GM18907 (cell line): ENCODE results near the gene SUOX.
"Not testable (repeated sequence)": the region's sequence is repeated elsewhere in the genome, so short reads cannot be mapped to it uniquely, and the experiment has no call there.

Experiments used
- ATAC-seq: cut with Tn5 transposase; IDR thresholded peaks from one replicate; pipeline ENCODE4 v1.9.1; 2021; ENCODE audit warnings: mild to moderate bottlenecking, moderate library complexity; ENCODE audit not compliant: unreplicated experiment

The SUOX gene

DNA sequence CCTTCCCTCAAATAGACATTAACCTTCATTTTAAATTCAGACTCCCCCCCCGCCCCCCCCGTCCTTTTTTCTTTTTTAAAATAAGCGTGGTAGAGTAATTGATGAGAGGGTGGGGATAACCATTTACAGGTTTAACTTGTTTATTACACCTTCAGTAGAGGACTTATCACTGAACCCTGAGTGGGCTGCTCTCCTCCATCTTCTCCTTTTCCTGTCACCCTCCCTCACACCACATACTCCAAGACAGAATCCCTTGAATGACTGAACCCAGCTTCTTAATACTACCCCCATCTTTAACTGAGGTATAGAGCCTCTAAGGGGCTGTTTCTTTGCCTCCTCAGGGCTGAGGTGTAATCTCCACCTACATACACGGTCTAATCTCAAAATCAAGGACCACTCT is 20.1 kb downstream of the SUOX start:
- no peak for ATAC-seq

DNA sequence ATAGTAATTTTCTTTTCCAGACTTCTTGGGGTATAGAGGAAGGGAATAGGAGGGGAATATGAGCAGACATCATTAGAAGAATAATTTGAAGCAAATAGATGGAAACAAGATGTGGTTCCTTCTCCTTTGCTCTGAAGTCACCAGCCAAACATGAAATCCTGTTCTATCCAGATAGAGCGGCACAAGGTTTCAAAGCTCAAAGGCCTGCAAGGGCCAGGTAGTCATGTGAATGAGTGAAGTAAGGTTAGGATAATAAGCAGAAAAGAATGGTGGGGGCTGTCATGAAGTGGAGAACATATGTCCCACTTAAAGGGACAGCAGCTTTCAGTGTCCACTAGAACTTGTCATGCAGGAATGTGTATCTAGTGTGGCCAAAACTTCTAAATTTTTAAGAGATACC is 21.3 kb downstream of the SUOX start:
- no peak for ATAC-seq

DNA sequence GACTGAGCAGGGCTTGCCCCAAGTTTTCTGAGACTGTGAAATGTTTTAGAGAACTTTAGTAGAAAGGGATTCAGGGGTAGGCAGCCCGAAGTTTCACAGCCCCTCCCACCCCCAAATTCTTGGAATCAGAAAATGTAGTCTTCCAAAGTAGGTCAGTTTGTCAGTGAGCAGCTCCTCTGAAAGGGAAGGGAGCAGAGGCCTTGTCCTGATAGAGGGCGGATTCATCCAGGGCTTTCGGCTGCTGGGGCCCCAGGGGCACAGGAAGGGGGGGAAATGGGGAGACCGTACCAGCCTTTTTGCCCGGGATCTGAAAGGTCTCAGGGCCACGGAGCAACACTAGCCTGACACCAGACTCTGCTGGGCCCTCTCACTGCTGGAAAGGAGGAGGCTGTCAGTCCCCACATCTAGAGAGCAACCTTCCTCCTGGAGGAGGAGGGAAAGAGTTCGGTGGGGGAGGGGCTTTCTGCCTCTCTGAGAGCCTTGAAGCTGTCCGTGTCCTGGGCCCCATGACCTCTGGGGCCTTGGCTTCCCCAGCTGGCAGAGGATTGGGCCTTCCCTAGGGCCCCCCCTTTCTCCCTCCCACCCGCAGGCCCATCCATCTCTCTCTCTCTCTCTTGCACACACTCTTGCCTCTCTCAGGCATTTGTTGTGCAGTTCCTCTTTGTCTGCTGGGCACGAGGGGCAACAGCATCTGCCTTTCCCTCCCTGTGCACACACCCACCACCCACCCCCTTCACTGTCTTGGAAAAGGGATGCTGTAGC is 23.5 kb downstream of the SUOX start, which contains the start of gene IKZF4:
TSS of gene IKZF4 (plus strand) at position 621 of the 762 bp plus-strand sequence. CDS start 451 bp downstream, outside the sequence.
- ATAC-seq = no peak

DNA sequence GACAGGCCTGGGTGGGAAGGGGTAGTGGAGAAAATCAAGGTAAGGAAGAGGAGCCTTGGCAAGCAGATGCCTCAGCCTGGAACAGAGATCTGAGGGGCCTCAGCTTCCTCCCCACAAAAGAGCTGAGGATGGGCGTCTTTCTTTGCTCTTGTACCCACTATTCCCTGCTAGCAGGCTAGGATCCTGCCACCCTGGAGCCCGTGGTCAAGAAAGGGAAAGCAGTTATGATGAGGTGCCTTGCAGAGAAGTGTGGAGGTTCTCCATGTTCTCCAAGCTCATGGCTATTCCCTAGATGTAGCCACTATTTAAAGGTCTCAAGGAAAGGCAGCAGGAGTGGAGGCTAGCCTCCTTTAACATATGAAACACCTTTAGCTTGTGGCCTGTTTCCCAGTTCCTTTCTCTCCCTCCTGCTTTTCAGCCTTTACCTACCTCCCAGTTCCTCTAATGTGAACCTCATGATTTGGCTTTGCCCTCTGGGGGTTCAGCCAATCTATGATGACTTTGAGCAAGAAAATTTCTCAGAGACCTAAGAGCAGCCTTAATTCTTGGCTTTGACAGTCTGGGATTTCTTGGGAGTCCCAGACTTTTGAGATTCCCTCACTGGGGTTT is 24.9 kb downstream of the SUOX start:
- ATAC-seq = no peak

DNA sequence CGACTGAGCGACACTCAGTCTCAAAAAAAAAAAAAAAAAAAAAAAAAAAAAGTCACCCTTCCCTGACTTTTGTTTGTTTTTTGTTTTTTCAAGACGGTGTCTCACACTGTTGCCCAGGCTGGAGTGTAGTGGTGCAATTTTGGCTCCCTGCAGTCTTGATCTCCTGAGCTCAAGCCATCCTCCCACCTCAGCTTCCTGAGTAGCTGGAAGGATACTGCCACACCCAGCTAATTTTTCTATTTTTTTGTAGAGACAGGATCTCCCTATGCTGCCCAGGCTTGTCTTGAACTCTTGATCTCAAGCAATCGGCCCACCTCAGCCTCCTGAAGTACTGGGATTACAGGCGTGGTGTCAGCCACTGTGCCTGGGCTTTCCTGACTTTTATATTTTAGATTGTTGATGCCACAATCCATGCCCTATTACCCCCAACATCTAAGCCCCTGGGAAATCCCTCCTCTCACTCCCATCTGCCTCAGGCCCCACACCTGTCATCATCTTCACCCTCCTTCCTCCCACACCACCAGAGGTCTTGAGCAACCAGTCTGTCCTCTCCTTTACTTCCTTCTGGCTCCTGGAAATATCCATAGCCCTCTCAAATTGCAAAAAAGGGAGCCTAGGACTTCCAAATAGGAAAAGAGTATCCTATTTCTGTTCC is 31.6 kb downstream of the SUOX start:
- no peak for ATAC-seq

DNA sequence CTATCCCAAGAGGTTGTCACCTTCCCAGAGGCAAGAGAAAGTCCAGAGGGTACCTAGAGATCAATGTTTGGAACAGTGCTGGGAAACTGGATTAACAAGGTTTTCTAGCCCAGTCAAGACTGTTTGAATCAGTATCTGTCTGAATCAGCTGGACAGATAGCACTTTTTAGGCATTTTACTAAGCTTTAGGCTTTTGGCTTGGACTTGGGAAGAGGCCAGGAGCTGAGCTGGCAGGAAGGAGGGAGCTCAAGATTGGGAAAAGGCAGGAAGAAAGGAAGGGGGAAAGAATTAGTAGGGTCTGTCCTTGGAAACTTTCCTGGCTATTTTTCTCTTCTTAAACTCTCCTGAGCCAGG is 32.1 kb downstream of the SUOX start:
- no peak for ATAC-seq

DNA sequence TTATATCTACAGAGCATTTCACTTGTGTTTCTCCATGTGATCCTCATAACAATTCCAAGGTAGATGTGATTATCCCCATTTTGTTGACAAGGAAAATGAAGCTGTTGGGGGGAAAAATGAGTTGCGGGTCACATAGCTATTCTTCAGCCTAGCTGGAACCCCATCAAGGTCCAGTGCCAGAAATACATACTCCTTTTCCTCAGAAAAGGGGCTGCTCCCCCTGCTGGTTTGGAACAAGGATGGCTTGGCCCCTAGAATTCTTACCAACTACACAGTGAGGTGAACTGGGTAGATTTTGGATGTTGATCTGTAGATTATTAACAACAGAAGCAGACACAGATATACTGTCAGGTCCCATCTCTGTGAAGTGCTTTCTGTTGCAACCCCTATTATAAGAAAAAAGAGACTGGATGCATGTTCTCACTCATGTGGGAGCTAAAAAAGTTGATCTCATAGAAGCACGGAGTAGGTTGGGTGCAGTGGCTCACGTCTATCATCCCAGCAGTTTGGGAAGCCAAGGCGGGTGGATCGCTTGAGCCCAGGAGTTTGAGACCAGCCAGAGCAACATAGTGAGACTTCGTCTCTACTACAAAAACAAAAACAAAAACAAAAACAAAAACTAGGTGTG is 32.7 kb downstream of the SUOX start:
- no peak for ATAC-seq

DNA sequence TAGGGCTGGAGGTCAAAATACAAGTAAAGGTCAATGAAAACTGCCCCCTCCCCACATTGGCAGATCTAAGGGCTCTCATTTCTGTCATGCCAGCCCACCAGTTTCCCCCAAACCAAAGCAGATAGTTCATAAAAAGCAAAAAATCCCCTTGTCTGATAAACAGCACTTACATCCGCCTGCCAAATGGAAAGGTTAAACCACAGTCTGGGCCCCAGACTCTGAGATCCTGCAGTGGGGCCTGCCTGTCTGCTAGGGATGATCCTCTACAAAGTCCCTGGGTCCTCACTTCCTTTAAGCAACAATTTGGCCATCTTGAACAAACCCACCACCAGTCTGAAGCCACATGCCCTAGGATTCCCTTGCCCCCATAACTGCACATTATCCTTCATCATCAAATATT is 34.9 kb downstream of the SUOX start:
- no peak for ATAC-seq

DNA sequence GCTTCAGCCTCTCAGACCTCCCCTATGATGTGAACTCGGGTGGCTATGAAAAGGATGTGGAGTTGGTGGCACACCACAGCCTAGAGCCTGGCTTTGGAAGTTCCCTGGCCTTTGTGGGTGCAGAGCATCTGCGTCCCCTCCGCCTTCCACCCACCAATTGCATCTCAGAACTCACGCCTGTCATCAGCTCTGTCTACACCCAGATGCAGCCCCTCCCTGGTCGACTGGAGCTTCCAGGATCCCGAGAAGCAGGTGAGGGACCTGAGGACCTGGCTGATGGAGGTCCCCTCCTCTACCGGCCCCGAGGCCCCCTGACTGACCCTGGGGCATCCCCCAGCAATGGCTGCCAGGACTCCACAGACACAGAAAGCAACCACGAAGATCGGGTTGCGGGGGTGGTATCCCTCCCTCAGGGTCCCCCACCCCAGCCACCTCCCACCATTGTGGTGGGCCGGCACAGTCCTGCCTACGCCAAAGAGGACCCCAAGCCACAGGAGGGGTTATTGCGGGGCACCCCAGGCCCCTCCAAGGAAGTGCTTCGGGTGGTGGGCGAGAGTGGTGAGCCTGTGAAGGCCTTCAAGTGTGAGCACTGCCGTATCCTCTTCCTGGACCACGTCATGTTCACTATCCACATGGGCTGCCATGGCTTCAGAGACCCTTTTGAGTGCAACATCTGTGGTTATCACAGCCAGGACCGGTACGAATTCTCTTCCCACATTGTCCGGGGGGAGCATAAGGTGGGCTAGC is 37.7 kb downstream of the SUOX start:
- no peak for ATAC-seq

DNA sequence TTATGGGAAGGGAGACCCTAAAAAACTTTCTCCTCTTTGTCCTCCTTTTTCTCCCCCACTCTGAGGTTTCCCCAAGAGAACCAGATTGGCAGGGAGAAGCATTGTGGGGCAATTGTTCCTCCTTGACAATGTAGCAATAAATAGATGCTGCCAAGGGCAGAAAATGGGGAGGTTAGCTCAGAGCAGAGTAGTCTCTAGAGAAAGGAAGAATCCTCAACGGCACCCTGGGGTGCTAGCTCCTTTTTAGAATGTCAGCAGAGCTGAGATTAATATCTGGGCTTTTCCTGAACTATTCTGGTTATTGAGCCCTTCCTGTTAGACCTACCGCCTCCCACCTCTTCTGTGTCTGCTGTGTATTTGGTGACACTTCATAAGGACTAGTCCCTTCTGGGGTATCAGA is 40.1 kb downstream of the SUOX start:
- ATAC-seq = no peak

DNA sequence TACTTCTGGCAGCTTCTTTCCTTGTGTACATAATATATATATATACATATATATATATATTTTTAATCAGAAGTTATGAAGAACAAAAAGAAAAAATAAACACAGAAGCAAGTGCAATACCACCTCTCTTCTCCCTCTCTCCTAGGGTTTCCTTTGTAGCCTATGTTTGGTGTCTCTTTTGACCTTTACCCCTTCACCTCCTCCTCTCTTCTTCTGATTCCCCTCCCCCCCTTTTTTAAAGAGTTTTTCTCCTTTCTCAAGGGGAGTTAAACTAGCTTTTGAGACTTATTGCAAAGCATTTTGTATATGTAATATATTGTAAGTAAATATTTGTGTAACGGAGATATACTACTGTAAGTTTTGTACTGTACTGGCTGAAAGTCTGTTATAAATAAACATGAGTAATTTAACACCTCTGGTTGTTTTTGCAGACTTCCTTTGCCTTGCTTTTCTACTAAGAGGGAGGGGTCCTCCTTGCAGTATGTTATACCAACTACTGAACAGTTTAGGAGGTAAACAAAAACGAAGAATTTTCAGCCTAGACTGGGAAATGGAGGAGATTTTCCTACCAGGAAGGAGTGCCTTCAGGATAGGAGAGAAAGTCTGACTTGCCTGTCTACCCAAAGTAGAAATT is 41.1 kb downstream of the SUOX start:
- no peak for ATAC-seq

DNA sequence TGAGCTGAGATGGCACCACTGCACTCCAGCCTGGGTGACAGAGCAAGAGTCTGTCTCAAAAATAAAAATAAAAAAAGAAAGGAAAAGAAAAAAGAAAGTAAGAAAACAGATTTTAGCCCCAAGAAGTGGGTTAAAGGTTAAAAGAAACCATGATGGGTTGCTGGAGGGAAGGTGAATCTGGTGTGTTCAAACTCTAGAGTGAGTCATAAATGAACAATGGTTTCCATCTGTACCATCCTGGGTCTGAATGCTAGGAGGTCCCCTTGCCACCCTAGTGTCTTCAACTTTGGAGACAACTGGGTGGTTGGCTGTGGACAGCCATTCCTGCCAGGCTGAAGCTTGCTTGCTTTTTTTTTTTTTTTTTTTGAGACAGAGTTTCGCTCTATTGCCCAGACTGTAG is 43.1 kb downstream of the SUOX start:
- ATAC-seq = no peak

DNA sequence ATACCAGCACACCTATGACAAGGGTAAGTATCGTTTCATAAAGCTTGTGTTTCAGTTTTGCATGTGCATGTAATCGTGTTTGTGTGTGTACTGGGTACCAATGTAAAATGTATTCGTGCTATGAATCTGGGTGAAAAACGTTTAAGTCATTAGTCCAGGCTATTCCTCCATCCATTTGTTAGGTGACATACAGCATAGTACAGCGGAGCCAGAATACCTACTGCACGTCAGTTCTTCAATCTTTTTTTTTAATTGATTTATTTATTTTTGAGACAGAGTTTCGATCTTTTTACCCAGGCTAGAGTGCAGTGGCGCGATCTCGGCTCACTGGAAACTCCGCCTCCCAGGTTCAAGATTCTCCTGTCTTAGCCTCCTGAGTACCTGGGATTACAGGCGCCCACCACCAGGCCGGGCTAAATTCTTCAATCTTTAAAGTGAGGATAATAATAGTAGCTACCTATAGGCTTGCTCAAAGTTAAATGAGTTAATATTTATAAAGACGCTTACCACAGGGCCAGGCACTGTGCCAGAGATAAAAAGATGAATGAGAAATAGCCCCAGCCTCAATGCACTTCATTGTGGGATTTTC is 44.0 kb downstream of the SUOX start:
- ATAC-seq = peak; percentile 3

DNA sequence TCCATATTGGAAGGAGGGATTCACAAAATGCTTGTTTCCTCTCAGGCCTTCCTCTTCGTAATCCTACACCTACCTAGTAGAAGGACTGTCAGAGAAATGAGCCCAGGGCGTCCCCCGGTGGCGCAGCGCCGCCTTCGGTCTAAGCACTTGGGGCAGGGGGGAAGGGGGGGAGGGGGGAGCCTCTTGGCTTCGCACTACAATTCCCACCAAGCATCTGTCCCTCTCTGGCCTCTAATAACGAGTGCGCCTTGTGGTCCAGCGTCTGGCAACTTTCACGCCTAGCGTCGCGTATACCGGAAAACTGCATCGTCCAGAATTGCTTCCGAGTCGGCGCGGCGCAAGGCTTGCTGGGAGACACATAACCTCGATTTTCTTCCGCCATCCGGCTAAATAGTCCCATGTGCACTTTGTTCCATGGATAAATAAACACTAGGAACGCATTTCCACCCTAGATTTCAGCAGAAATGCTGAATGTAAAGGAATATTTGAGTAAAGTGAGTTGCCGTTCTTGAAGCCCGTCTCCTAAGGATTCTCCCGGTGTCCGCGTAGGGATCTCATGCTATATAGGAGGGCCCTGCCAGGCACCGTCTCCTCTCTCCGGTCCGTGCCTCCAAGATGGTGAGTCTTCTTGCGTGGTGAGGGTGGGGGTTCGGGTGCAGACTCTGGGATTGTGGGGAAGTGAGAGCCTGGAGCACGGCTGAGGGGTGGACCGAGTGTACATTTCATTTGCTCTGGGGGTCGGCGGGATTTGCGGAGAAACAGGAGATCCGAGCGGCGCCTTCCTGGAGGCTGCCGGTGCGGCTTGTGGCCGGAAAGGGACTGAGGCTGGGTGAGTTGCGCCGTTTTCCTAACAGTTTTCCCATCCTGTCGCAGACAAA is 44.7 kb downstream of the SUOX start, which contains the start of gene RPS26:
TSS of gene RPS26 (plus strand) at position 367 of the 878 bp plus-strand sequence. CDS start at position 616, 249 bp downstream.
- ATAC-seq = peak; percentile 92

DNA sequence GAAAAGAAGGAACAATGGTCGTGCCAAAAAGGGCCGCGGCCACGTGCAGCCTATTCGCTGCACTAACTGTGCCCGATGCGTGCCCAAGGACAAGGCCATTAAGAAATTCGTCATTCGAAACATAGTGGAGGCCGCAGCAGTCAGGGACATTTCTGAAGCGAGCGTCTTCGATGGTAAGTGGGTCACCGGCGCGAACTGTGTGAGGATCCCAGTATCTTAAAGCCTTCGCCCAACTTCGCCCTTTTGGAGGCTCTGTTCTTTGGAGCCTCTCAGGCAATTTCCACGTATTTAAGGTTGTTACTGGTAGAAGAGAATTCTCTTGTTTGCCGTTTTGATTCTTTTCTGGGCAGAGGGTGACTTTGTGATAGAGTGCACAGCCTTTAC is 45.3 kb downstream of the SUOX start:
- not testable (repeated sequence) for ATAC-seq

DNA sequence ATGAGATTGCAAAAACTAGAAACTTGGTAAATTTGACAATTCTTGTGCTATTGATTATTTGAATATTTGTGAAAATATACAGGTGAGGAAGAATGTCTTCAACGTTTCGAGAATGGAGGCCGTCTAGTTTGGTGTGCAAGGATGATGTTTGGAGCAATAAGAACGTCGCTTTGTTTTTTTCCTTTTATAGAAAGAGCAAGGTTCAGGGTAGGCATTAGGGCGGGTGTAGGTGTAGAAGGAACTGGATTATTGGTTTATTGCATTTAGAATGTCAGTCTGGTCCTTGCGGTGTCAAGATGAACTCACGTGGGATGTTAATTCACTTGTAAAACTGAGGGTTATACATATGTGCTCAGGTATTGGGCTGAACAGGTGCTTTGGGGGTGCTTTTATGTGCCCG is 45.8 kb downstream of the SUOX start:
- no peak for ATAC-seq

DNA sequence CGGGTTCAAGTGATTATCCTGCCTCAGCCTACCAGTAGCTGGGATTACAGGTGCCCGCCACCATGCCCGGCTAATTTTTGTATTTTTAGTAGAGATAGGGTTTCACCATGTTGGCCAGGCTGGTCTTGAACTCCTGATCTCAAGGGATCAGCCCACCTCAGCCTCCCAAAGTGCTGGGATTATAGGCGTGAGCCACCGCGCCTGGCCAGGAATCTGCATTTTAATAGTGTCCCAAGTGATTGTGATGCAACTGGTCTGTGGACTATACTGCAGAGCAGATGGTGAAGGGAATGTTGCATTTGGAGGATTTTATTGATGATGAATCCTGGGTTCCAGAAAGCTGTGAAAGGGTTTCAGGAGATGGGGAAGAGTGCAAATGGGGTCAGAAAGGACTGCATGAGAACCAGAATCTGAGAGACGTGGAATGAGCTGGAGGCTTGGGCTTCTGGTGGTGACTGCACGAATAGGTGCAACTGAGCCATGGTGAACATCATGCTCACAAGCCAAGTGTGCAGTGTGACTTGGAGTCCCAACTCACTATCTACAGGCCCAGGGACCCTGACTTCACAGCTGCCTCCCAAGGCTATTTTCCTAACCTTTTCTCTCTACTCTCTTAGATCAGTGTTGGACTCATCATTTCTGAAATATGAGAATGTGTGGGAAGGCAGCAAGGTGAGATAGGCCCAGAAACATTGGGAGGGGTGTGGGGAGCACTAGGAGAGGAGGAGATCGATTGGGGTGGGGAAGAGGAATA is 49.1 kb downstream of the SUOX start:
- no peak for ATAC-seq

DNA sequence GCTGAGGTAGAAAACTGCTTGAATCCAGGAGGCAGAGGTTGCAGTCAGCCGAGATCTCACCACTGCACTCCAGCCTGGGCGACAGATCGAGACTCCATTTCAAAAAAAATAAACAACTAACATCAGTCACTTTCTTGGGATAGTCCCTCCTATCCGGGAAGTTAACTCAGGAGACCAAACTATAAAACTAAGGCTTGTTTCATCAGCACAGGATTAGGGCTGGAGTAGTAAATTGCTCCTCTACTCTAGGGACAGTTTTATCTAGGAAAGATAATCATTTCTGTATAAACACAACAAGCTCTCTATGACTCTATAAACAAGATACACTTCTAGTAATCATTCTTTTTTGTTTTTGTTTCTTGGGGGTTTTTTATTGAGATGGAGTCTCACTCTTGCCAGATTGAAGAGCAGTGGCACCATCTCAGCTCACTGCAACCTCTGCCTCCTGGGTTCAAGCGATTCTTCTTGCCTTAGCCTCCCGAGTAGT is 56.4 kb downstream of the SUOX start:
- ATAC-seq = no peak
